ENCODE measurements around the gene TSPAN3. TPM values are rescaled to one million over a fixed set of nuclear protein-coding genes. Genes with fewer than 3 reads are reported as not detected.
A peak's percentile ranks its signal among the peaks of the same experiment; 100 is the strongest.

TSPAN3 gene
- total and polyA plus RNA-seq, 10 of the 15 experiments (the other 5 are each of a cell fraction or from before 2014, with no cell fraction given): 18.9 to 114 (median 57.2) TPM

GRCh38 chr15:77014132-77015081, 56.5 kb downstream of the TSPAN3 start (continued):
- TF ChIP-seq, protein P1, sequence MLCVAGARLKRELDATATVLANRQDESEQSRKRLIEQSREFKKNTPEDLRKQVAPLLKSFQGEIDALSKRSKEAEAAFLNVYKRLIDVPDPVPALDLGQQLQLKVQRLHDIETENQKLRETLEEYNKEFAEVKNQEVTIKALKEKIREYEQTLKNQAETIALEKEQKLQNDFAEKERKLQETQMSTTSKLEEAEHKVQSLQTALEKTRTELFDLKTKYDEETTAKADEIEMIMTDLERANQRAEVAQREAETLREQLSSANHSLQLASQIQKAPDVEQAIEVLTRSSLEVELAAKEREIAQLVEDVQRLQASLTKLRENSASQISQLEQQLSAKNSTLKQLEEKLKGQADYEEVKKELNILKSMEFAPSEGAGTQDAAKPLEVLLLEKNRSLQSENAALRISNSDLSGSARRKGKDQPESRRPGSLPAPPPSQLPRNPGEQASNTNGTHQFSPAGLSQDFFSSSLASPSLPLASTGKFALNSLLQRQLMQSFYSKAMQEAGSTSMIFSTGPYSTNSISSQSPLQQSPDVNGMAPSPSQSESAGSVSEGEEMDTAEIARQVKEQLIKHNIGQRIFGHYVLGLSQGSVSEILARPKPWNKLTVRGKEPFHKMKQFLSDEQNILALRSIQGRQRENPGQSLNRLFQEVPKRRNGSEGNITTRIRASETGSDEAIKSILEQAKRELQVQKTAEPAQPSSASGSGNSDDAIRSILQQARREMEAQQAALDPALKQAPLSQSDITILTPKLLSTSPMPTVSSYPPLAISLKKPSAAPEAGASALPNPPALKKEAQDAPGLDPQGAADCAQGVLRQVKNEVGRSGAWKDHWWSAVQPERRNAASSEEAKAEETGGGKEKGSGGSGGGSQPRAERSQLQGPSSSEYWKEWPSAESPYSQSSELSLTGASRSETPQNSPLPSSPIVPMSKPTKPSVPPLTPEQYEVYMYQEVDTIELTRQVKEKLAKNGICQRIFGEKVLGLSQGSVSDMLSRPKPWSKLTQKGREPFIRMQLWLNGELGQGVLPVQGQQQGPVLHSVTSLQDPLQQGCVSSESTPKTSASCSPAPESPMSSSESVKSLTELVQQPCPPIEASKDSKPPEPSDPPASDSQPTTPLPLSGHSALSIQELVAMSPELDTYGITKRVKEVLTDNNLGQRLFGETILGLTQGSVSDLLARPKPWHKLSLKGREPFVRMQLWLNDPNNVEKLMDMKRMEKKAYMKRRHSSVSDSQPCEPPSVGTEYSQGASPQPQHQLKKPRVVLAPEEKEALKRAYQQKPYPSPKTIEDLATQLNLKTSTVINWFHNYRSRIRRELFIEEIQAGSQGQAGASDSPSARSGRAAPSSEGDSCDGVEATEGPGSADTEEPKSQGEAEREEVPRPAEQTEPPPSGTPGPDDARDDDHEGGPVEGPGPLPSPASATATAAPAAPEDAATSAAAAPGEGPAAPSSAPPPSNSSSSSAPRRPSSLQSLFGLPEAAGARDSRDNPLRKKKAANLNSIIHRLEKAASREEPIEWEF (IDR thresholded peaks at IDR 0.05; ENCODE audit: insufficient replicate concordance, low read depth, low read length): peak; percentile 20
- TF ChIP-seq RAD51 (IDR thresholded peaks at IDR 0.05): no peak
- peak; percentile 84 for TF ChIP-seq MLLT1 (IDR thresholded peaks at IDR 0.05)
- TF ChIP-seq ZBED1 (IDR thresholded peaks at IDR 0.05; ENCODE audit: borderline replicate concordance): no peak
- 0 out of 2 replicates have a peak, but pooled peaks have one; percentile 7 for TF ChIP-seq PKNOX1 (IDR thresholded peaks at IDR 0.05)
- peak; percentile 75 for TF ChIP-seq RELB (IDR thresholded peaks at IDR 0.05; ENCODE audit: low read depth)
- 0 out of 3 replicates have a peak, but pooled peaks of 1 of the 2 experiments have one; percentile 31 for TF ChIP-seq EGR1 (IDR thresholded peaks at IDR 0.05; ENCODE audit: borderline replicate concordance in 1 of 2, low read depth in 2 of 2, low read length in 2 of 2)
- TF ChIP-seq MEF2A (IDR thresholded peaks at IDR 0.05; ENCODE audit: insufficient read depth, low read depth, low read length): 0 out of 2 replicates have a peak, but pooled peaks have one; percentile 27
- peak; percentile 47 for TF ChIP-seq SKIL (IDR thresholded peaks at IDR 0.05; ENCODE audit: low read depth, poor library complexity, severe bottlenecking)
- peak; percentile 99 for TF ChIP-seq GATAD2B (conservative IDR thresholded peaks at IDR 0.05; ENCODE audit: low read depth)
- no peak for TF ChIP-seq SUPT20H (IDR thresholded peaks at IDR 0.05; ENCODE audit: borderline replicate concordance, control insufficient read depth, low read depth, low read length)
- 0 out of 2 replicates have a peak, but pooled peaks have one; percentile 27 for TF ChIP-seq POLR2A (IDR thresholded peaks at IDR 0.05; ENCODE audit: low read depth, low read length)
- peak; percentile 40; the same call in 1 of the 2 replicates for TF ChIP-seq ZNF217 (IDR thresholded peaks at IDR 0.05)
- peak; percentile 58 for TF ChIP-seq SP1 (IDR thresholded peaks at IDR 0.05; ENCODE audit: low read depth, low read length)
- peak; percentile 29 for TF ChIP-seq RELA (IDR thresholded peaks at IDR 0.05; ENCODE audit: borderline replicate concordance, partially characterized antibody)
